ENCODE data around the gene TLR9. TPM values are rescaled to one million over a fixed set of nuclear protein-coding genes. Genes with fewer than 3 reads are reported as not detected.

The TLR9 gene
- total RNA-seq, 1 experiment from 2014 or later = 26.5 TPM

- Histone ChIP-seq H3K4me2 (ENCODE audit: low read depth, low read length, poor library complexity, severe bottlenecking) (no peak overlapping the region), H3K27ac (ENCODE audit: low read length) (no peak overlapping the region), H2AFZ (ENCODE audit: low read length) (no peak overlapping the region), H3K9me3 (ENCODE audit: low read length) (no peaks in the 10 kb centered on the region), H3K9ac (ENCODE audit: low read length) (no peak overlapping the region), H4K20me1 (ENCODE audit: insufficient read depth, low read depth, low read length) (peaks cover 17% of the 10 kb centered on the region), H3K4me1 (ENCODE audit: low read length) (peaks cover 4% of the 10 kb centered on the region), H3K27me3 (ENCODE audit: low read length) (no peaks in the 10 kb centered on the region), H3K4me3 (ENCODE audit: low read length) (no peak overlapping the region), H3K36me3 (ENCODE audit: insufficient read depth, low read length) (peaks cover 28% of the 10 kb centered on the region; the same call in 1 of the 2 replicates), H3K79me2 (ENCODE audit: low read length) (peaks cover under 1% of the 10 kb centered on the region; the same call in 1 of the 2 replicates), H3K9me2 (replicated peaks; ENCODE audit: insufficient read depth, low read length) (no peaks in the 10 kb centered on the region)
- no peak for DNase-seq
Measured at GRCh38 chr3:52213901-52214300, 11.5 kb downstream of the TLR9 start.

- Histone ChIP-seq H3K4me3 (ENCODE audit: low read length) (no peak overlapping the region), H3K27ac (ENCODE audit: low read length) (no peak overlapping the region), H3K79me2 (ENCODE audit: low read length) (no peaks in the 10 kb centered on the region), H3K4me2 (ENCODE audit: low read depth, low read length, poor library complexity, severe bottlenecking) (no peak overlapping the region), H3K9ac (ENCODE audit: low read length) (no peak overlapping the region), H3K27me3 (ENCODE audit: low read length) (no peaks in the 10 kb centered on the region), H3K36me3 (ENCODE audit: insufficient read depth, low read length) (peaks cover 30% of the 10 kb centered on the region), H2AFZ (ENCODE audit: low read length) (no peak overlapping the region), H3K9me2 (replicated peaks; ENCODE audit: insufficient read depth, low read length) (no peaks in the 10 kb centered on the region), H3K4me1 (ENCODE audit: low read length) (peaks cover 2% of the 10 kb centered on the region), H4K20me1 (ENCODE audit: insufficient read depth, low read depth, low read length) (peaks cover 15% of the 10 kb centered on the region), H3K9me3 (ENCODE audit: low read length) (no peaks in the 10 kb centered on the region)
- no peak for DNase-seq
Measured at GRCh38 chr3:52213005-52213404, 12.4 kb downstream of the TLR9 start.

GRCh38 chr3:52211268-52211891, 14.1 kb downstream of the TLR9 start:
- Histone ChIP-seq H3K4me2 (ENCODE audit: low read depth, low read length, poor library complexity, severe bottlenecking) (no peak overlapping the region), H3K36me3 (ENCODE audit: insufficient read depth, low read length) (peaks cover 40% of the 10 kb centered on the region), H3K79me2 (ENCODE audit: low read length) (no peaks in the 10 kb centered on the region), H3K9me2 (replicated peaks; ENCODE audit: insufficient read depth, low read length) (no peaks in the 10 kb centered on the region), H3K9me3 (ENCODE audit: low read length) (no peaks in the 10 kb centered on the region), H3K4me1 (ENCODE audit: low read length) (no peaks in the 10 kb centered on the region), H3K27me3 (ENCODE audit: low read length) (no peaks in the 10 kb centered on the region), H3K4me3 (ENCODE audit: low read length) (no peak overlapping the region), H2AFZ (ENCODE audit: low read length) (no peak overlapping the region), H3K27ac (ENCODE audit: low read length) (peak overlapping the region; percentile 26; the same call in 1 of the 2 replicates), H3K9ac (ENCODE audit: low read length) (no peak overlapping the region), H4K20me1 (ENCODE audit: insufficient read depth, low read depth, low read length) (0 out of 2 replicates have a peak, but pooled peaks cover 8% of the 10 kb centered on the region)
- DNase-seq = no peak

GRCh38 chr3:52210550-52211046, 14.8 kb downstream of the TLR9 start:
- H3K27ac ChIP-seq (ENCODE audit: low read length) = peak overlapping the region; percentile 26; the same call in 1 of the 2 replicates
- H4K20me1 ChIP-seq (ENCODE audit: insufficient read depth, low read depth, low read length) = 0 out of 2 replicates have a peak, but pooled peaks cover 8% of the 10 kb centered on the region
- no peaks in the 10 kb centered on the region for H3K27me3 ChIP-seq (ENCODE audit: low read length)
- H3K9me2 ChIP-seq (replicated peaks; ENCODE audit: insufficient read depth, low read length) = no peaks in the 10 kb centered on the region
- H3K9ac ChIP-seq (ENCODE audit: low read length) = no peak overlapping the region
- H2AFZ ChIP-seq (ENCODE audit: low read length) = no peak overlapping the region
- no peaks in the 10 kb centered on the region for H3K4me1 ChIP-seq (ENCODE audit: low read length)
- no peaks in the 10 kb centered on the region for H3K79me2 ChIP-seq (ENCODE audit: low read length)
- H3K36me3 ChIP-seq (ENCODE audit: insufficient read depth, low read length) = peaks cover 48% of the 10 kb centered on the region
- DNase-seq = no peak
- no peaks in the 10 kb centered on the region for H3K9me3 ChIP-seq (ENCODE audit: low read length)
- H3K4me3 ChIP-seq (ENCODE audit: low read length) = no peak overlapping the region
- no peak overlapping the region for H3K4me2 ChIP-seq (ENCODE audit: low read depth, low read length, poor library complexity, severe bottlenecking)

DNA sequence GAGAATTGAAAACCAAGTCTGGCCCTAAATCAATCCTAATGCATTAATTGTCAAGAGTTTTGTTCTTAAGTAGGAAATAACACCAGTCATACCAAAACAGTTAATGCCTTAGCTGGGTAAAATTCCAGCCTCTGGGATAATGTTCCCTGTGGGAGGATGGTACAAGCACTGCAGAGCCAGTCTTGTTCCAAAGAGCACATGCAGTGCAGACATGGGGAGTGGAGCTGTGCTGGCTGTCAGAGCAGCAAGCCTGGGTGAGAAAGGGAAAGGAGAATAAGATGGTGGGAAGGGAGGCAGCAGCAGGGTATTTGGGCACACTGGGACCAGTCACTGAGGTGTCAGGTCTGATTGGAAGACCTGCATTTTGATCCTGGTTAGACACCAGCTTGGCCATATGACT, 15.4 kb downstream of the TLR9 start:
- no peak overlapping the region for H3K4me2 ChIP-seq (ENCODE audit: low read depth, low read length, poor library complexity, severe bottlenecking)
- H3K9me2 ChIP-seq (replicated peaks; ENCODE audit: insufficient read depth, low read length) = no peaks in the 10 kb centered on the region
- H3K9ac ChIP-seq (ENCODE audit: low read length) = no peak overlapping the region
- no peaks in the 10 kb centered on the region for H3K79me2 ChIP-seq (ENCODE audit: low read length)
- no peak for DNase-seq
- H3K4me3 ChIP-seq (ENCODE audit: low read length) = no peak overlapping the region
- no peaks in the 10 kb centered on the region for H3K9me3 ChIP-seq (ENCODE audit: low read length)
- peaks cover 54% of the 10 kb centered on the region for H3K36me3 ChIP-seq (ENCODE audit: insufficient read depth, low read length)
- no peak overlapping the region; the same call in 1 of the 2 replicates for H3K27ac ChIP-seq (ENCODE audit: low read length)
- no peaks in the 10 kb centered on the region for H3K4me1 ChIP-seq (ENCODE audit: low read length)
- no peak overlapping the region for H2AFZ ChIP-seq (ENCODE audit: low read length)
- 0 out of 2 replicates have a peak, but pooled peaks cover 8% of the 10 kb centered on the region for H4K20me1 ChIP-seq (ENCODE audit: insufficient read depth, low read depth, low read length)
- H3K27me3 ChIP-seq (ENCODE audit: low read length) = no peaks in the 10 kb centered on the region

DNA sequence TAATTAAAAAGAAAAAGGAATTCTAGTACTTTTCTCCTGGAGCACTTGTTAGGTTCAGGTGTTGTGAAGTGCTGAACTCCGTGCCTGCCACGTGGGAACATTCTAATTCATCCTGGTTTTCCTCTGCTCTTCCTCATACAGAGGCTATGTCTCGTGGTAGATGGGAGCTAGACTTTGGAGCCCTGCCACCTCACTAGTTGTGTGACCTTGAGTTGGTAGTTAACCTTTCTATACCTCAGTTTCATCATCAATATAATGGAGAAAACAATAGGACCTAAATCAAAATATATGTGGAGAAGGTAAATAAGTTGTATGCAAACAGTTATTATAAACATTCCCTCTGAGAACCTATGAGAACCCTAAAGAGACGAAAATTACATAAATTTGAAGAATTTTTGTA, 16.9 kb downstream of the TLR9 start:
- no peaks in the 10 kb centered on the region for H3K27me3 ChIP-seq (ENCODE audit: low read length)

GRCh38 chr3:52205727-52206372, 19.6 kb downstream of the TLR9 start:
- H3K9me2 ChIP-seq (replicated peaks; ENCODE audit: insufficient read depth, low read length) = no peaks in the 10 kb centered on the region
- no peak overlapping the region for H3K27ac ChIP-seq (ENCODE audit: low read length)
- no peak overlapping the region for H3K4me3 ChIP-seq (ENCODE audit: low read length)
- H3K27me3 ChIP-seq (ENCODE audit: low read length) = no peaks in the 10 kb centered on the region
- H3K79me2 ChIP-seq (ENCODE audit: low read length) = no peaks in the 10 kb centered on the region
- no peak for DNase-seq
- H3K4me2 ChIP-seq (ENCODE audit: low read depth, low read length, poor library complexity, severe bottlenecking) = no peak overlapping the region
- H3K36me3 ChIP-seq (ENCODE audit: insufficient read depth, low read length) = peaks cover 61% of the 10 kb centered on the region
- H4K20me1 ChIP-seq (ENCODE audit: insufficient read depth, low read depth, low read length) = 0 out of 2 replicates have a peak, but pooled peaks cover 8% of the 10 kb centered on the region
- H2AFZ ChIP-seq (ENCODE audit: low read length) = no peak overlapping the region
- H3K4me1 ChIP-seq (ENCODE audit: low read length) = peaks cover 26% of the 10 kb centered on the region
- H3K9me3 ChIP-seq (ENCODE audit: low read length) = no peaks in the 10 kb centered on the region
- no peak overlapping the region for H3K9ac ChIP-seq (ENCODE audit: low read length)

More for the DNA sequence above, 16.9 kb downstream of the TLR9 start:
- H3K9me3 ChIP-seq (ENCODE audit: low read length) = no peaks in the 10 kb centered on the region
- H3K4me3 ChIP-seq (ENCODE audit: low read length) = no peak overlapping the region
- H3K79me2 ChIP-seq (ENCODE audit: low read length) = no peaks in the 10 kb centered on the region
- peaks cover 62% of the 10 kb centered on the region for H3K36me3 ChIP-seq (ENCODE audit: insufficient read depth, low read length)
- H4K20me1 ChIP-seq (ENCODE audit: insufficient read depth, low read depth, low read length) = 0 out of 2 replicates have a peak, but pooled peaks cover 8% of the 10 kb centered on the region
- no peak overlapping the region for H3K27ac ChIP-seq (ENCODE audit: low read length)
- no peak overlapping the region for H3K4me2 ChIP-seq (ENCODE audit: low read depth, low read length, poor library complexity, severe bottlenecking)
- no peak overlapping the region for H2AFZ ChIP-seq (ENCODE audit: low read length)
- no peak overlapping the region for H3K9ac ChIP-seq (ENCODE audit: low read length)
- no peaks in the 10 kb centered on the region for H3K4me1 ChIP-seq (ENCODE audit: low read length)
- H3K9me2 ChIP-seq (replicated peaks; ENCODE audit: insufficient read depth, low read length) = no peaks in the 10 kb centered on the region
- no peak for DNase-seq

DNA sequence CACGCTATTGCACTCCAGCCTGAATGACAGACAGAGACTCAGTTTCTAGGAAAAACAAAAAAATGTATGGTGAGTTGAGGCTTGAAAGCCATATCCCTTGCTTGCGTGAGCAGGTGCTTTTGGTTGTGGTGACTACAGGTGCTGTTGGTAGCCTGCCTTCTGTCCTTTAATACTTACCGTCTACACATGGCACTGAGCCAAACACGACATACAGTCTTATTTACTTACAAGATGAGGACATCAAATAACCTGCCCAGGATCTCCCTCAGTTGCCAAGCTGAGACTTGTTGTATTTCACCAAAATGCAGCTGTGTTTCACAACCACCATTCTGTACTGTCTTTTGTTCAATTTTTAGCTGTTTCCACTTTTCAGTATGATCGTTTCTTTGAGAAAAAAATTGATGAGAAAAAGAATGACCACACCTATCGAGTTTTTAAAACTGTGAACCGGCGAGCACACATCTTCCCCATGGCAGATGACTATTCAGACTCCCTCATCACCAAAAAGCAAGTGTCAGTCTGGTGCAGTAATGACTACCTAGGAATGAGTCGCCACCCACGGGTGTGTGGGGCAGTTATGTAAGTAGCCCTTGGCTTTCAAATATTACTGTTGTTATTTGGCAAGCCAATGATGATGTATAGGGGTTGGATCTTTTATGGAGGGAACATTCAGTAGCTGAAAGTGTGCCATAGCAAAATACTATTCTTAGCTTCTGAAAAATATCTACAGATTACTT, 20.9 kb downstream of the TLR9 start:
- no peaks in the 10 kb centered on the region for H3K9me2 ChIP-seq (replicated peaks; ENCODE audit: insufficient read depth, low read length)
- no peak overlapping the region for H3K4me2 ChIP-seq (ENCODE audit: low read depth, low read length, poor library complexity, severe bottlenecking)
- H3K9ac ChIP-seq (ENCODE audit: low read length) = no peak overlapping the region
- no peak for DNase-seq
- no peak overlapping the region for H2AFZ ChIP-seq (ENCODE audit: low read length)
- H4K20me1 ChIP-seq (ENCODE audit: insufficient read depth, low read depth, low read length) = 0 out of 2 replicates have a peak, but pooled peaks cover 8% of the 10 kb centered on the region
- peaks cover 61% of the 10 kb centered on the region for H3K36me3 ChIP-seq (ENCODE audit: insufficient read depth, low read length)
- no peaks in the 10 kb centered on the region for H3K27me3 ChIP-seq (ENCODE audit: low read length)
- H3K4me3 ChIP-seq (ENCODE audit: low read length) = no peak overlapping the region
- H3K79me2 ChIP-seq (ENCODE audit: low read length) = peaks cover 6% of the 10 kb centered on the region; the same call in 1 of the 2 replicates
- no peak overlapping the region for H3K27ac ChIP-seq (ENCODE audit: low read length)
- H3K9me3 ChIP-seq (ENCODE audit: low read length) = no peaks in the 10 kb centered on the region
- peaks cover 33% of the 10 kb centered on the region for H3K4me1 ChIP-seq (ENCODE audit: low read length)

Data from Karpas-422 (cell line).